Endothelial cell of coronary artery (primary cell): Measurements from ENCODE around the gene CELA2A. TPM values are rescaled to one million over a fixed set of nuclear protein-coding genes. Genes with fewer than 3 reads are reported as not detected.

ENCODE experiments used
- total RNA-seq: library from RNA; depleted of rRNA; stranded (reverse); fragments of >200 nt; gene quantifications from 2 replicates; pipeline ENCODE4 v1.2.3, GENCODE V29; 2014

The CELA2A gene
- 0.19 TPM in 1 of 2 replicates, not detected in the other for total RNA-seq

GRCh38 chr1:15456313-15456954, at the start of gene CELA2A:
Gene CELA2A, plus strand, starts transcription at chr1:15456732. Its CDS starts 22 bp downstream, at chr1:15456754.

GRCh38 chr1:15409388-15410222, 46.9 kb upstream of the CELA2A start, which contains the start of gene EFHD2:
Gene EFHD2, plus strand, starts transcription at chr1:15409888. Its CDS starts 84 bp downstream, at chr1:15409972.

GRCh38 chr1:15475752-15476314, 19.3 kb downstream of the CELA2A start, which contains the start of gene CELA2B:
Gene CELA2B, plus strand, starts transcription at chr1:15476104. Its CDS starts 22 bp downstream, at chr1:15476126.

Other genes with a start within 250 kb of the CELA2A start
- gene FHAD1, start 209.5 kb upstream of the CELA2A start, total RNA-seq: 0.09 and 0.56 TPM in 2 replicates
- gene EFHD2, start 46.8 kb upstream of the CELA2A start, total RNA-seq: 30.3 and 57.5 TPM in 2 replicates
- 0.09 TPM in 1 of 2 replicates, not detected in the other for gene CTRC, start 18.3 kb upstream of the CELA2A start, total RNA-seq
- gene CELA2B, start 19.4 kb downstream of the CELA2A start, total RNA-seq: not detected in 2 replicates
- gene CASP9, start 67.5 kb downstream of the CELA2A start, total RNA-seq: 4.0 and 4.4 TPM in 2 replicates
- gene DNAJC16, start 70.1 kb downstream of the CELA2A start, total RNA-seq: 13.2 and 15.6 TPM in 2 replicates
- gene AGMAT, start 128.3 kb downstream of the CELA2A start, total RNA-seq: 0.27 and 0.38 TPM in 2 replicates
- 14.3 and 17.9 TPM in 2 replicates for gene DDI2, start 160.7 kb downstream of the CELA2A start, total RNA-seq
- gene PLEKHM2, start 227.6 kb downstream of the CELA2A start, total RNA-seq: 44.3 and 60.0 TPM in 2 replicates